HG03066 (cell line): ENCODE data around the gene EP300.
"Not testable (repeated sequence)": the region's sequence is repeated elsewhere in the genome, so short reads cannot be mapped to it uniquely, and the experiment has no call there.

ENCODE experiments used
- ATAC-seq: cut with Tn5 transposase; IDR thresholded peaks from one replicate; pipeline ENCODE4 v1.9.1; 2021; ENCODE audit warnings: low read depth; ENCODE audit not compliant: unreplicated experiment

Gene EP300

GRCh38 chr22:41092023-41092817 is at the start of gene EP300:
Gene EP300 (plus strand): TSS chr22:41092592. CDS start chr22:41093005, 413 bp downstream.
- ATAC-seq, result peak; percentile 48

GRCh38 chr22:41043722-41044121 is 48.7 kb upstream of the EP300 start:
- no peak for ATAC-seq

GRCh38 chr22:41045575-41045974 is 46.8 kb upstream of the EP300 start:
- ATAC-seq, result not testable (repeated sequence)

- no peak for ATAC-seq
These were observed 44.6 kb upstream of the EP300 start for GRCh38 chr22:41047801-41048211.

GRCh38 chr22:41048345-41048744 is 44.0 kb upstream of the EP300 start:
- not testable (repeated sequence) for ATAC-seq

- no peak for ATAC-seq
These were observed 43.3 kb upstream of the EP300 start for GRCh38 chr22:41048791-41049717.

- ATAC-seq, result not testable (repeated sequence)
These were observed 42.6 kb upstream of the EP300 start for GRCh38 chr22:41049795-41050194.

- ATAC-seq, result no peak
These were observed 41.5 kb upstream of the EP300 start for GRCh38 chr22:41050883-41051282.

GRCh38 chr22:41052661-41053490 is 39.5 kb upstream of the EP300 start:
- ATAC-seq, result no peak

GRCh38 chr22:41057076-41057475 is 35.3 kb upstream of the EP300 start:
- no peak for ATAC-seq

GRCh38 chr22:41062146-41062545 is 30.2 kb upstream of the EP300 start:
- ATAC-seq, result no peak

GRCh38 chr22:41064326-41064725 is 28.1 kb upstream of the EP300 start:
- not testable (repeated sequence) for ATAC-seq

GRCh38 chr22:41066341-41066740 is 26.1 kb upstream of the EP300 start:
- not testable (repeated sequence) for ATAC-seq

- ATAC-seq, result not testable (repeated sequence)
These were observed 24.4 kb upstream of the EP300 start for GRCh38 chr22:41067968-41068367.

GRCh38 chr22:41070665-41071331 is 21.6 kb upstream of the EP300 start:
- ATAC-seq, result no peak

- ATAC-seq, result no peak
These were observed 18.3 kb upstream of the EP300 start for GRCh38 chr22:41074061-41074460.

GRCh38 chr22:41074466-41074865 is 17.9 kb upstream of the EP300 start:
- no peak for ATAC-seq

GRCh38 chr22:41074941-41075710 is 17.3 kb upstream of the EP300 start:
- ATAC-seq, result no peak

GRCh38 chr22:41075946-41076345 is 16.4 kb upstream of the EP300 start:
- no peak for ATAC-seq
